Liver (tissue), 9 donors: ENCODE data around the gene ARHGAP33. TPM values are rescaled to one million over a fixed set of nuclear protein-coding genes. Genes with fewer than 3 reads are reported as not detected.

Experiments
- DNase-seq: peaks from one replicate; pipeline ENCODE4 v3.0.0-alpha.2; 2017; ENCODE audit warnings: low spot score
- H3K27ac ChIP-seq, 2 donors: one replicate each; pipeline ENCODE4 v1.7.0; 2013; ENCODE audit warnings: inconsistent platforms in 2 of 2, low read length in 2 of 2, control low read depth in 1 of 2, low read depth in 1 of 2, mild to moderate bottlenecking in 1 of 2
- H3K27me3 ChIP-seq, 4 donors: one replicate each; pipeline versions ENCODE4 v1.6.1 to v1.7.0; 2013; ENCODE audit warnings: low read length in 3 of 4, inconsistent platforms in 1 of 4, mild to moderate bottlenecking in 1 of 4, moderate library complexity in 1 of 4; ENCODE audit not compliant: control insufficient read depth in 4 of 4, insufficient read depth in 4 of 4
- H3K36me3 ChIP-seq, 4 donors: one replicate each; pipeline versions ENCODE4 v1.6.1 to v1.7.0; 2013; ENCODE audit warnings: low read length in 3 of 4, mild to moderate bottlenecking in 3 of 4, low read depth in 1 of 4, moderate library complexity in 1 of 4; ENCODE audit not compliant: control insufficient read depth in 4 of 4, insufficient read depth in 3 of 4
- H3K4me1 ChIP-seq, 4 donors: one replicate each; pipeline versions ENCODE4 v1.6.1 to v1.7.0; 2013; ENCODE audit warnings: low read length in 3 of 4, mild to moderate bottlenecking in 3 of 4, moderate library complexity in 1 of 4; ENCODE audit not compliant: control insufficient read depth in 4 of 4, insufficient read depth in 4 of 4
- H3K4me3 ChIP-seq, 3 donors: one replicate each; pipeline versions ENCODE4 v1.6.1 to v1.7.0; 2013; ENCODE audit warnings: low read length in 3 of 3, control low read depth in 1 of 3, low read depth in 1 of 3, mild to moderate bottlenecking in 1 of 3
- H3K9ac ChIP-seq, 2 donors: one replicate each; pipeline ENCODE4 v1.7.0; 2013; ENCODE audit warnings: low read length in 2 of 2, mild to moderate bottlenecking in 2 of 2, moderate library complexity in 2 of 2, control low read depth in 1 of 2, low read depth in 1 of 2
- H3K9me3 ChIP-seq, 4 donors: one replicate each; pipeline versions ENCODE4 v1.6.1 to v1.7.0; 2013; ENCODE audit warnings: low read length in 3 of 4; ENCODE audit not compliant: control insufficient read depth in 4 of 4
- ATF3 ChIP-seq: IDR thresholded peaks from 2 replicates; pipeline ENCODE4 v1.6.1; 2016; ENCODE audit warnings: antibody characterized with exemption
- CTCF ChIP-seq: fragments of 150-350 bp; IDR thresholded peaks from 2 replicates; pipeline ENCODE4 v1.5.1; 2017; ENCODE audit warnings: improper control_type of control experiment, low read depth, low read length; ENCODE audit not compliant: missing input control
- EGR1 ChIP-seq, 2 donors: IDR thresholded peaks; 2 replicates each; pipeline ENCODE4 v1.6.1; 2016 to 2018; ENCODE audit warnings: antibody characterized with exemption in 2 of 2, low read depth in 2 of 2
- FOXA1 ChIP-seq: IDR thresholded peaks from 2 replicates; pipeline ENCODE4 v1.6.1; 2016; ENCODE audit warnings: antibody characterized with exemption
- FOXA2 ChIP-seq: IDR thresholded peaks from 2 replicates; pipeline ENCODE4 v1.6.1; 2016; ENCODE audit warnings: antibody characterized with exemption
- GABPA ChIP-seq, 2 donors: IDR thresholded peaks in 1 of 2; conservative IDR thresholded peaks in 1 of 2; 2 replicates each; pipeline ENCODE4 v1.6.1; 2016; ENCODE audit warnings: antibody characterized with exemption in 2 of 2, mild to moderate bottlenecking in 1 of 2, moderate library complexity in 1 of 2
- HNF4A ChIP-seq, 2 donors: conservative IDR thresholded peaks; 2 replicates each; pipeline ENCODE4 v1.6.1; 2016; ENCODE audit warnings: antibody characterized with exemption in 2 of 2, mild to moderate bottlenecking in 2 of 2
- HNF4G ChIP-seq: IDR thresholded peaks from 2 replicates; pipeline ENCODE4 v1.6.1; 2016; ENCODE audit warnings: antibody characterized with exemption
- JUND ChIP-seq, 2 donors: IDR thresholded peaks; 2 replicates each; pipeline ENCODE4 v1.6.1; 2016; ENCODE audit warnings: antibody characterized with exemption in 2 of 2
- NR2F2 ChIP-seq: IDR thresholded peaks from 2 replicates; pipeline ENCODE4 v1.6.1; 2016; ENCODE audit warnings: antibody characterized with exemption
- RAD21 ChIP-seq, 2 donors: IDR thresholded peaks; 2 replicates each; pipeline ENCODE4 v1.6.1; 2016; ENCODE audit warnings: antibody characterized with exemption in 2 of 2, mild to moderate bottlenecking in 2 of 2
- REST ChIP-seq: IDR thresholded peaks from 2 replicates; pipeline ENCODE4 v1.6.1; 2016; ENCODE audit warnings: antibody characterized with exemption, mild to moderate bottlenecking
- TAF1 ChIP-seq: conservative IDR thresholded peaks from 2 replicates; pipeline ENCODE4 v1.6.1; 2016; ENCODE audit warnings: antibody characterized with exemption, mild to moderate bottlenecking
- WGBS: extraction: QIAGEN DNeasy Blood & Tissue Kit; methylation state at CpG from one replicate; pipeline ENCODE4 v1.1.7; 2013; 5-methylcytosine and 5-hydroxymethylcytosine counted together
- polyA plus RNA-seq, 2 donors: library from polyadenylated mRNA; stranded (reverse) in 1 of 2; unstranded in 1 of 2; fragments of 200-250 nt in 1 of 2; fragments of >200 nt in 1 of 2; fragmentation: Nextera tagmentation in 1 of 2; extraction: Ambion mirVana in 1 of 2; gene quantifications; one replicate each; pipeline versions ENCODE4 v1.2.1 to v1.2.3, GENCODE V29; 2013 to 2015
- total RNA-seq, 2 donors: library from RNA; depleted of rRNA; stranded (reverse); fragments of >200 nt; gene quantifications; one replicate each; pipeline ENCODE4 v1.2.3, GENCODE V29; 2014
- TF ChIP-seq, protein P1 (sequence below): IDR thresholded peaks from 2 replicates; pipeline ENCODE4 v1.6.1; 2016; ENCODE audit warnings: antibody characterized with exemption
- TF ChIP-seq, protein P2 (sequence below): IDR thresholded peaks from 2 replicates; pipeline ENCODE4 v1.6.1; 2016; ENCODE audit warnings: antibody characterized with exemption
- donor health status: healthy.
- donor health status: healthy.
- donor health status: healthy.
- donor health status: healthy.
- donor health status: healthy.

ARHGAP33 gene
- total and polyA plus RNA-seq, 4 donors, result 0.85 to 10.1 (median 1.8) TPM

GRCh38 chr19:35783469-35784434 is 8.4 kb downstream of the ARHGAP33 start:
- Histone ChIP-seq H3K4me3 (no peak overlapping the region), H3K9ac (no peak overlapping the region), H3K27me3 (no peaks in the 10 kb centered on the region), H3K9me3 (no peaks in the 10 kb centered on the region), H3K4me1 (no peaks in the 10 kb centered on the region), H3K36me3 (peaks cover 0 to 1% (median 0%) of the 10 kb centered on the region in 4 donors), H3K27ac (no peak overlapping the region)
- 83% methylated on average over 28 of the region's 28 CpGs for WGBS
- DNase-seq, result no peak
- TF ChIP-seq, protein P1, sequence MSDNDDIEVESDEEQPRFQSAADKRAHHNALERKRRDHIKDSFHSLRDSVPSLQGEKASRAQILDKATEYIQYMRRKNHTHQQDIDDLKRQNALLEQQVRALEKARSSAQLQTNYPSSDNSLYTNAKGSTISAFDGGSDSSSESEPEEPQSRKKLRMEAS, result no peak
- TF ChIP-seq JUND (IDR thresholded peaks at IDR 0.05), result no peak
- TF ChIP-seq HNF4A (conservative IDR thresholded peaks at IDR 0.05), result peak; percentile 16 to 20
- TF ChIP-seq, protein P2, sequence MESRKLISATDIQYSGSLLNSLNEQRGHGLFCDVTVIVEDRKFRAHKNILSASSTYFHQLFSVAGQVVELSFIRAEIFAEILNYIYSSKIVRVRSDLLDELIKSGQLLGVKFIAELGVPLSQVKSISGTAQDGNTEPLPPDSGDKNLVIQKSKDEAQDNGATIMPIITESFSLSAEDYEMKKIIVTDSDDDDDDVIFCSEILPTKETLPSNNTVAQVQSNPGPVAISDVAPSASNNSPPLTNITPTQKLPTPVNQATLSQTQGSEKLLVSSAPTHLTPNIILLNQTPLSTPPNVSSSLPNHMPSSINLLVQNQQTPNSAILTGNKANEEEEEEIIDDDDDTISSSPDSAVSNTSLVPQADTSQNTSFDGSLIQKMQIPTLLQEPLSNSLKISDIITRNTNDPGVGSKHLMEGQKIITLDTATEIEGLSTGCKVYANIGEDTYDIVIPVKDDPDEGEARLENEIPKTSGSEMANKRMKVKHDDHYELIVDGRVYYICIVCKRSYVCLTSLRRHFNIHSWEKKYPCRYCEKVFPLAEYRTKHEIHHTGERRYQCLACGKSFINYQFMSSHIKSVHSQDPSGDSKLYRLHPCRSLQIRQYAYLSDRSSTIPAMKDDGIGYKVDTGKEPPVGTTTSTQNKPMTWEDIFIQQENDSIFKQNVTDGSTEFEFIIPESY, result no peak

- TF ChIP-seq NR2F2 (no peak), TAF1 (no peak), HNF4G (no peak), FOXA2 (no peak)
- Histone ChIP-seq H3K4me1 (no peaks in the 10 kb centered on the region), H3K27ac (no peak overlapping the region), H3K9ac (no peak overlapping the region), H3K4me3 (no peak overlapping the region), H3K27me3 (no peaks in the 10 kb centered on the region), H3K36me3 (peaks cover 0 to 1% (median 0%) of the 10 kb centered on the region in 4 donors), H3K9me3 (no peaks in the 10 kb centered on the region)
- 87% methylated on average over 45 of the region's 45 CpGs for WGBS
- no peak for DNase-seq
Measured at GRCh38 chr19:35784503-35785338, 9.4 kb downstream of the ARHGAP33 start.

DNA sequence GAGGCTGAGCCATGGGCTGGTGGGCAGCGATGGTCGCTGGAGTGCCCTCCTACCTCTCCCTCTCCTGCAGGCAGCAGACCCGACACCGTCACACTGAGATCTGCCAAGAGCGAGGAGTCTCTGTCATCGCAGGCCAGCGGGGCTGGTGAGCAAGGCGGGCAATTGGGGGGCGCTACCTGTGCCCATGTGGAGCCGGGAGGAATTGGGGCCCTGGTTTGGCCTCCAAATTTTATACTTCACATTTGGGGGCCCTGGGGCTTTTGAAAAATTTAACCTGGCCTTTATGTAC is 9.9 kb downstream of the ARHGAP33 start:
- no peak overlapping the region for H3K27ac ChIP-seq
- no peak overlapping the region for H3K4me3 ChIP-seq
- WGBS, result 96% methylated on average over 10 of the region's 10 CpGs
- H3K9me3 ChIP-seq, result no peaks in the 10 kb centered on the region
- H3K36me3 ChIP-seq, result peaks cover 0 to 1% (median 0%) of the 10 kb centered on the region in 4 donors
- no peak for DNase-seq
- no peaks in the 10 kb centered on the region for H3K4me1 ChIP-seq
- no peak overlapping the region for H3K9ac ChIP-seq
- H3K27me3 ChIP-seq, result no peaks in the 10 kb centered on the region
- no peak for TF ChIP-seq CTCF
- TF ChIP-seq REST, result no peak
- TF ChIP-seq, protein P1, result no peak
- TF ChIP-seq FOXA1, result no peak
- no peak for TF ChIP-seq RAD21 (IDR thresholded peaks at IDR 0.05)
- no peak for TF ChIP-seq JUND (IDR thresholded peaks at IDR 0.05)
- TF ChIP-seq GABPA (IDR thresholded peaks at IDR 0.05 in 1 of 2, conservative IDR thresholded peaks at IDR 0.05 in 1 of 2), result no peak
- no peak for TF ChIP-seq NR2F2
- no peak for TF ChIP-seq HNF4G
- no peak for TF ChIP-seq EGR1 (IDR thresholded peaks at IDR 0.05; ENCODE audit: low read depth in 2 of 2)
- no peak for TF ChIP-seq FOXA2
- TF ChIP-seq ATF3, result no peak
